Spleen (tissue), 7 donors: ENCODE results near the gene SELENOH.
A peak's percentile ranks its signal among the peaks of the same experiment; 100 is the strongest.

ENCODE experiments used
- CTCF ChIP-seq, 11 experiments: fragments of 200-600 bp in 7 of 11; fragments of 450-650 bp in 4 of 11; sonication (generic) in 4 of 11; IDR thresholded peaks in 8 of 11; conservative IDR thresholded peaks in 3 of 11; 1 replicate in 7 of 11; 2 replicates in 4 of 11; pipeline versions ENCODE4 v1.4.0 to v1.8.0; 2016 to 2021; ENCODE audit warnings: antibody characterized with exemption in 11 of 11, inconsistent platforms in 4 of 11, mild to moderate bottlenecking in 1 of 11
- POLR2A ChIP-seq, 3 donors: fragments of 450-650 bp; IDR thresholded peaks; one replicate each; pipeline ENCODE4 v1.5.1; 2017; ENCODE audit warnings: antibody characterized with exemption in 3 of 3, mild to moderate bottlenecking in 1 of 3
- POLR2AphosphoS5 ChIP-seq, 3 donors: sonication (generic); formaldehyde crosslinking; IDR thresholded peaks; one replicate each; pipeline ENCODE4 v1.5.1; 2017; ENCODE audit warnings: antibody characterized with exemption in 3 of 3
- donor health status: DM: no; HTN: no; CAD: no; lungs with moderate emphysema.
- donor health status: DM: no; HTN: no; CAD: no.
- donor health status: DM: no; HTN: no; CAD: no.

- no peak for TF ChIP-seq CTCF (IDR thresholded peaks at IDR 0.05 in 8 of 11, conservative IDR thresholded peaks at IDR 0.05 in 3 of 11)
- peak in 1 of 3 donors; percentile 14 for TF ChIP-seq POLR2A (IDR thresholded peaks at IDR 0.05)
- TF ChIP-seq POLR2AphosphoS5 (IDR thresholded peaks at IDR 0.05) = peak in 2 of 3 donors; percentile 22 to 87
These were observed 50.8 kb downstream of the SELENOH start for GRCh38 chr11:57792060-57792541.
